HepG2 (cell line): ENCODE measurements around the gene ZMPSTE24. TPM values are rescaled to one million over a fixed set of nuclear protein-coding genes. Genes with fewer than 3 reads are reported as not detected.

Source experiments
- ATAC-seq: fragments of 200-7000 bp; cut with Tn5 transposase; 3 replicates; pipeline ENCODE4 v1.9.1; 2020; ENCODE audit warnings: mild to moderate bottlenecking, moderate library complexity
- BruUV-seq: library from RNA; stranded (reverse); fragments of 400-500 nt; replicated peaks from 2 replicates; lab custom pipeline; 2021; lab: Mats Ljungman, UMichigan
- CTCF ChIA-PET: fragments of 300-600 bp; formaldehyde crosslinking; extraction: SDS; loops from one replicate; lab custom pipeline; 2021; ENCODE audit warnings: low total read pairs, inconsistent platforms, low intra/inter-chr PET ratio; lab: Yijun Ruan, JAX
- POLR2A ChIA-PET: fragments of 350-600 bp; sonication (Branson Sonifier 250); formaldehyde crosslinking; loops from one replicate; lab custom pipeline; 2020; ENCODE audit warnings: antibody characterized with exemption, inconsistent platforms; lab: Yijun Ruan, JAX
- DNase-seq: peaks from one replicate; pipeline ENCODE4 v3.0.0-alpha.2; 2015; ENCODE audit warnings: low spot score
- FAIRE-seq: peaks from 3 replicates; lab custom pipeline; 2011; peaks lifted over from hg19 to GRCh38; lab: Jason Lieb, UNC
- H2AFZ ChIP-seq: one replicate; pipeline ENCODE4 v1.6.1; 2011; ENCODE audit warnings: low read length, inconsistent platforms
- H3K27ac ChIP-seq: fragments of 300-600 bp; 3 replicates; pipeline ENCODE4 v1.8.0; 2011; ENCODE audit warnings: mixed run types, mild to moderate bottlenecking, mixed read lengths, low read length, inconsistent platforms; ENCODE audit not compliant: insufficient read depth; ENCODE audit errors: extremely low read length
- H3K27me3 ChIP-seq, 2 experiments: fragments of 200-600 bp in 1 of 2; 2 replicates in 1 of 2; 3 replicates in 1 of 2; pipeline versions ENCODE4 v1.6.0 to v1.8.0; 2011; ENCODE audit warnings: low read length in 2 of 2, mild to moderate bottlenecking in 2 of 2, moderate library complexity in 2 of 2, inconsistent platforms in 1 of 2; ENCODE audit not compliant: insufficient read depth in 2 of 2, control insufficient read depth in 1 of 2
- H3K36me3 ChIP-seq, 2 experiments: fragments of 200-600 bp in 1 of 2; replicated peaks in 1 of 2; 2 replicates in 1 of 2; 3 replicates in 1 of 2; pipeline versions ENCODE4 v1.5.1 to v1.8.0; 2011; ENCODE audit warnings: low read length in 2 of 2, inconsistent platforms in 1 of 2; ENCODE audit not compliant: insufficient read depth in 2 of 2, control insufficient read depth in 1 of 2
- H3K4me1 ChIP-seq: 2 replicates; pipeline ENCODE4 v1.5.1; 2012; ENCODE audit warnings: low read length, inconsistent platforms; ENCODE audit not compliant: insufficient read depth
- H3K4me2 ChIP-seq: 2 replicates; pipeline ENCODE4 v1.6.0; 2011; ENCODE audit warnings: low read depth, low read length, inconsistent platforms
- H3K4me3 ChIP-seq, 3 experiments: fragments of 200-600 bp in 1 of 3; sonication (generic), shearing (Covaris generic) in 1 of 3; replicated peaks in 1 of 3; 2 replicates each; pipeline ENCODE4 v1.5.1; 2011 to 2016; ENCODE audit warnings: low read length in 3 of 3, inconsistent platforms in 2 of 3, low read depth in 2 of 3, mild to moderate bottlenecking in 2 of 3, control low read depth in 1 of 3, mixed read lengths in 1 of 3; ENCODE audit not compliant: insufficient read depth in 1 of 3
- H3K79me2 ChIP-seq: one replicate; pipeline ENCODE4 v1.6.1; 2011; ENCODE audit warnings: low read length, inconsistent platforms; ENCODE audit not compliant: insufficient read depth
- H3K9ac ChIP-seq: 2 replicates; pipeline ENCODE4 v1.6.0; 2011; ENCODE audit warnings: mild to moderate bottlenecking, low read depth, low read length, inconsistent platforms; ENCODE audit not compliant: insufficient read depth
- H3K9me3 ChIP-seq: 2 replicates; pipeline ENCODE4 v1.5.1; 2012; ENCODE audit warnings: mild to moderate bottlenecking, low read length
- H4K20me1 ChIP-seq: 2 replicates; pipeline ENCODE4 v1.6.0; 2011; ENCODE audit warnings: inconsistent platforms, mild to moderate bottlenecking, low read length, moderate library complexity; ENCODE audit not compliant: insufficient read depth
- ARNT ChIP-seq: fragments of 450-650 bp; IDR thresholded peaks from 2 replicates; pipeline ENCODE4 v1.6.1; 2017
- ATRX ChIP-seq: sonication (generic); formaldehyde crosslinking; IDR thresholded peaks from 2 replicates; pipeline ENCODE4 v1.4.0; 2020; ENCODE audit warnings: missing genetic modification reagents, borderline replicate concordance
- GABPB1 ChIP-seq: IDR thresholded peaks from 2 replicates; pipeline ENCODE4 v1.6.1; 2016; ENCODE audit warnings: mild to moderate bottlenecking, missing genetic modification reagents, moderate library complexity, missing compliant biosample characterization
- GTF2F1 ChIP-seq: fragments of 150-350 bp; IDR thresholded peaks from 2 replicates; pipeline ENCODE4 v1.6.1; 2014; ENCODE audit warnings: low read length
- JARID2 ChIP-seq: sonication (generic); formaldehyde crosslinking; IDR thresholded peaks from 2 replicates; pipeline ENCODE4 v1.8.1; 2023; ENCODE audit warnings: missing genetic modification reagents, inconsistent platforms; ENCODE audit not compliant: insufficient replicate concordance
- NFIC ChIP-seq: IDR thresholded peaks from 2 replicates; pipeline ENCODE4 v1.6.1; 2012; ENCODE audit warnings: mild to moderate bottlenecking, low read length, inconsistent platforms
- NRL ChIP-seq: sonication (generic); formaldehyde crosslinking; IDR thresholded peaks from 2 replicates; pipeline ENCODE4 v1.5.0; 2020; ENCODE audit warnings: missing genetic modification reagents, mild to moderate bottlenecking, moderate library complexity, borderline replicate concordance
- PBX3 ChIP-seq: sonication (generic); formaldehyde crosslinking; IDR thresholded peaks from 2 replicates; pipeline ENCODE4 v1.8.1; 2023; ENCODE audit warnings: missing genetic modification reagents, inconsistent platforms, borderline replicate concordance
- POLR2A ChIP-seq, 2 experiments: IDR thresholded peaks; 2 replicates each; pipeline ENCODE4 v1.6.1; 2011; ENCODE audit warnings: low read depth in 2 of 2, low read length in 2 of 2, mild to moderate bottlenecking in 1 of 2, moderate library complexity in 1 of 2; ENCODE audit not compliant: insufficient read depth in 1 of 2
- PRPF4 ChIP-seq: fragments of 200-400 bp; formaldehyde crosslinking; IDR thresholded peaks from 2 replicates; pipeline ENCODE4 v1.6.1; 2016; ENCODE audit warnings: low read length, low read depth; ENCODE audit not compliant: poor library complexity, severe bottlenecking
- SAFB2 ChIP-seq: sonication (generic); formaldehyde crosslinking; IDR thresholded peaks from 2 replicates; pipeline ENCODE4 v1.5.1; 2020; ENCODE audit warnings: missing genetic modification reagents, low read depth, mild to moderate bottlenecking, borderline replicate concordance
- SIN3A ChIP-seq: IDR thresholded peaks from 2 replicates; pipeline ENCODE4 v1.6.1; 2011; ENCODE audit warnings: low read depth, mild to moderate bottlenecking, control low read depth, low read length, borderline replicate concordance
- TFE3 ChIP-seq: IDR thresholded peaks from 2 replicates; pipeline ENCODE4 v1.6.1; 2016
- ZNF230 ChIP-seq: sonication (generic); formaldehyde crosslinking; IDR thresholded peaks from 2 replicates; pipeline ENCODE4 v1.4.0; 2020; ENCODE audit warnings: mild to moderate bottlenecking, missing genetic modification reagents
- ZNF552 ChIP-seq: sonication (generic); formaldehyde crosslinking; IDR thresholded peaks from 2 replicates; pipeline ENCODE4 v1.9.0; 2022; ENCODE audit warnings: missing genetic modification reagents, mild to moderate bottlenecking, borderline replicate concordance
- ZNF713 ChIP-seq: sonication (generic); formaldehyde crosslinking; IDR thresholded peaks from 2 replicates; pipeline ENCODE4 v1.4.0; 2020; ENCODE audit warnings: mild to moderate bottlenecking, missing genetic modification reagents
- ZNF740 ChIP-seq: sonication (generic); formaldehyde crosslinking; IDR thresholded peaks from 2 replicates; pipeline ENCODE4 v1.4.0; 2020; ENCODE audit warnings: missing genetic modification reagents
- ZNF788 ChIP-seq: sonication (generic); formaldehyde crosslinking; IDR thresholded peaks from 2 replicates; pipeline ENCODE4 v1.5.0; 2020; ENCODE audit warnings: mild to moderate bottlenecking, missing genetic modification reagents, borderline replicate concordance
- ZNF790 ChIP-seq: sonication (generic); formaldehyde crosslinking; IDR thresholded peaks from 2 replicates; pipeline ENCODE4 v1.8.0; 2022; ENCODE audit warnings: missing genetic modification reagents, mild to moderate bottlenecking, borderline replicate concordance
- WGBS: methylation state at CpG from one replicate; pipeline ENCODE4 v1.1.6; 2017; ENCODE audit warnings: low lambda C conversion rate; 5-methylcytosine and 5-hydroxymethylcytosine counted together
- in situ Hi-C: cut with HindIII; loops from 2 replicates; pipeline ENCODE4 v1.10.0; 2017; ENCODE audit warnings: low pct_unique_long_range_greater_than_20kb; ENCODE audit not compliant: extremely low pct_ligation_motif_present
- intact Hi-C: fragments of 100-400 bp; cut with micrococcal nuclease; formaldehyde crosslinking; loops from one replicate; pipeline ENCODE4 v1.10.0; 2022; ENCODE audit not compliant: unreplicated experiment
- polyA plus RNA-seq, 8 experiments: library from polyadenylated mRNA; depleted of rRNA in 3 of 8; stranded (reverse) in 7 of 8; unstranded in 1 of 8; fragments of >200 nt; fragmentation: Illumina TruSeq in 4 of 8; extraction: Trizol in 4 of 8; gene quantifications; 2 replicates each; pipeline versions ENCODE4 v1.2.1 to v1.2.3, GENCODE V29; 2011 to 2016; ENCODE audit warnings: low read depth in 4 of 8, missing spikeins in 1 of 8, mixed read lengths in 1 of 8; ENCODE audit not compliant: insufficient read depth in 1 of 8
- total RNA-seq, 5 experiments: library from RNA; depleted of rRNA; stranded (reverse); fragments of >200 nt; fragmentation: Illumina TruSeq; extraction: Trizol; gene quantifications; 2 replicates each; pipeline ENCODE4 v1.2.3, GENCODE V29; 2016; ENCODE audit warnings: low read depth in 1 of 5
- TF ChIP-seq, protein P1 (sequence below): sonication (generic); formaldehyde crosslinking; IDR thresholded peaks from 2 replicates; pipeline ENCODE4 v1.4.0; 2020; ENCODE audit warnings: missing genetic modification reagents, borderline replicate concordance

ZMPSTE24 gene
- total and polyA plus RNA-seq, 2 of the 13 experiments (the other 11 are each of a cell fraction or from before 2014, with no cell fraction given) = 13.6 to 60.2 TPM

DNA sequence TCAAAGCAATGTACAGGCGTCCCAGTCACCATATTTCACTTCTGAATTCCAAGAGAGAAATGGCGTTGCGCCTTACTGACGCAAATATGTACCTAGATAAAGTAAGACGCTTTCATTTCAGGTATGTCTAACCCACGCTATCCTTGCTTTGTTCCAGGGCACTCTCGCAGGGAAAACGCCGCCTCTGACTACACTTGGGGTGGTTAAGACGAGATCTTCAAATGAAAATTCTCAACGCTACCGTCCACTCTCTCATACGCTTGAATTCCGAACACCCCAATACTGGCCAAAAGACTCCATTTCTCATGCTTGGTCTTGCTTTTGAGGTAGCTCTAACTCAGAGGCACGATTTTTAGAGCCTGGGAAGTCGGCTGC is 736 bp upstream of the ZMPSTE24 start:
- ATAC-seq = peak; percentile 22
- Histone ChIP-seq H3K9me3 (no peaks in the 10 kb centered on the region), H4K20me1 (no peaks in the 10 kb centered on the region), H3K79me2 (peaks cover 41% of the 10 kb centered on the region), H3K27ac (peak overlapping the region; percentile 98), H2AFZ (peak overlapping the region; percentile 97), H3K36me3 (peaks cover 3 to 21% of the 10 kb centered on the region in 2 experiments; a peak in 4 of 5 replicates), H3K4me1 (peaks cover 17% of the 10 kb centered on the region), H3K27me3 (no peaks in the 10 kb centered on the region; a peak in 1 of 5 replicates), H3K4me3 (peak overlapping the region; percentile 82 to 87 (median 86)), H3K4me2 (peak overlapping the region; percentile 68), H3K9ac (peak overlapping the region; percentile 99)
- in situ Hi-C loops (no loop called here), intact Hi-C loops (loop anchor here (5.0 to 10.0 kb wide), 2 partner anchors 58 to 95 kb away; partner anchors contain the start of genes COL9A2 and RLF)
- TSS peak; percentile 92 for BruUV-seq
- 0% methylated on average over 10 of the region's 16 CpGs for WGBS
- no peak for DNase-seq
- ChIA-PET POLR2A (interaction anchor here (0.7 to 1.6 kb wide), 6 partner anchors 10 to 116 kb away, joined by 4 to 13 read pairs (median 8); partner anchors contain the start of genes COL9A2, SMAP2 and TMCO2), CTCF (no interaction called here)
- no peak for FAIRE-seq
- TF ChIP-seq PRPF4 (no peak), GABPB1 (CRISPR knock-in tag) (no peak), NRL (CRISPR knock-in tag) (no peak), SIN3A (0 out of 2 replicates have a peak, but pooled peaks have one; percentile 9), NFIC (0 out of 2 replicates have a peak, but pooled peaks have one; percentile 30), ZNF788 (CRISPR knock-in tag) (no peak), ATRX (no peak), ZNF790 (CRISPR knock-in tag) (no peak), PBX3 (no peak), SAFB2 (CRISPR knock-in tag) (no peak), JARID2 (CRISPR knock-in tag) (no peak), ZNF713 (CRISPR knock-in tag) (no peak), ZNF230 (CRISPR knock-in tag) (no peak), ARNT (no peak), TFE3 (no peak), POLR2A (IDR thresholded peaks at IDR 0.05; ENCODE audit: insufficient read depth in 1 of 2, low read depth in 2 of 2, low read length in 2 of 2) (peak in 1 of 2 experiments; percentile 55; a peak in 1 of 4 replicates), ZNF740 (CRISPR knock-in tag) (no peak), ZNF552 (CRISPR knock-in tag) (no peak), GTF2F1 (no peak)
- TF ChIP-seq, protein P1, sequence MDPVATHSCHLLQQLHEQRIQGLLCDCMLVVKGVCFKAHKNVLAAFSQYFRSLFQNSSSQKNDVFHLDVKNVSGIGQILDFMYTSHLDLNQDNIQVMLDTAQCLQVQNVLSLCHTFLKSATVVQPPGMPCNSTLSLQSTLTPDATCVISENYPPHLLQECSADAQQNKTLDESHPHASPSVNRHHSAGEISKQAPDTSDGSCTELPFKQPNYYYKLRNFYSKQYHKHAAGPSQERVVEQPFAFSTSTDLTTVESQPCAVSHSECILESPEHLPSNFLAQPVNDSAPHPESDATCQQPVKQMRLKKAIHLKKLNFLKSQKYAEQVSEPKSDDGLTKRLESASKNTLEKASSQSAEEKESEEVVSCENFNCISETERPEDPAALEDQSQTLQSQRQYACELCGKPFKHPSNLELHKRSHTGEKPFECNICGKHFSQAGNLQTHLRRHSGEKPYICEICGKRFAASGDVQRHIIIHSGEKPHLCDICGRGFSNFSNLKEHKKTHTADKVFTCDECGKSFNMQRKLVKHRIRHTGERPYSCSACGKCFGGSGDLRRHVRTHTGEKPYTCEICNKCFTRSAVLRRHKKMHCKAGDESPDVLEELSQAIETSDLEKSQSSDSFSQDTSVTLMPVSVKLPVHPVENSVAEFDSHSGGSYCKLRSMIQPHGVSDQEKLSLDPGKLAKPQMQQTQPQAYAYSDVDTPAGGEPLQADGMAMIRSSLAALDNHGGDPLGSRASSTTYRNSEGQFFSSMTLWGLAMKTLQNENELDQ (CRISPR knock-in tag) = no peak
